ENCODE measurements around the gene FAM184A. TPM values are rescaled to one million over a fixed set of nuclear protein-coding genes. Genes with fewer than 3 reads are reported as not detected.
"Not testable (repeated sequence)": the region's sequence is repeated elsewhere in the genome, so short reads cannot be mapped to it uniquely, and the experiment has no call there.

Gene FAM184A, protein sequence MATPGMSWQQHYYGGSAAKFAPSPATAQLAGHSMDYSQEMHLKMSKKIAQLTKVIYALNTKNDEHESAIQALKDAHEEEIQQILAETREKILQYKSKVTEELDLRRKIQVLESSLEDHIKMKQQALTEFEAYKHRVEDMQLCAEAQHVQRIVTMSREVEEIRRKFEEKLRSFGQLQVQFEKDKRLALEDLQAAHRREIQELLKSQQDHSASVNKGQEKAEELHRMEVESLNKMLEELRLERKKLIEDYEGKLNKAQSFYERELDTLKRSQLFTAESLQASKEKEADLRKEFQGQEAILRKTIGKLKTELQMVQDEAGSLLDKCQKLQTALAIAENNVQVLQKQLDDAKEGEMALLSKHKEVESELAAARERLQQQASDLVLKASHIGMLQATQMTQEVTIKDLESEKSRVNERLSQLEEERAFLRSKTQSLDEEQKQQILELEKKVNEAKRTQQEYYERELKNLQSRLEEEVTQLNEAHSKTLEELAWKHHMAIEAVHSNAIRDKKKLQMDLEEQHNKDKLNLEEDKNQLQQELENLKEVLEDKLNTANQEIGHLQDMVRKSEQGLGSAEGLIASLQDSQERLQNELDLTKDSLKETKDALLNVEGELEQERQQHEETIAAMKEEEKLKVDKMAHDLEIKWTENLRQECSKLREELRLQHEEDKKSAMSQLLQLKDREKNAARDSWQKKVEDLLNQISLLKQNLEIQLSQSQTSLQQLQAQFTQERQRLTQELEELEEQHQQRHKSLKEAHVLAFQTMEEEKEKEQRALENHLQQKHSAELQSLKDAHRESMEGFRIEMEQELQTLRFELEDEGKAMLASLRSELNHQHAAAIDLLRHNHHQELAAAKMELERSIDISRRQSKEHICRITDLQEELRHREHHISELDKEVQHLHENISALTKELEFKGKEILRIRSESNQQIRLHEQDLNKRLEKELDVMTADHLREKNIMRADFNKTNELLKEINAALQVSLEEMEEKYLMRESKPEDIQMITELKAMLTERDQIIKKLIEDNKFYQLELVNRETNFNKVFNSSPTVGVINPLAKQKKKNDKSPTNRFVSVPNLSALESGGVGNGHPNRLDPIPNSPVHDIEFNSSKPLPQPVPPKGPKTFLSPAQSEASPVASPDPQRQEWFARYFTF
- total RNA-seq = 1 to 10 TPM; 3.7 to 6.0 TPM

DNA sequence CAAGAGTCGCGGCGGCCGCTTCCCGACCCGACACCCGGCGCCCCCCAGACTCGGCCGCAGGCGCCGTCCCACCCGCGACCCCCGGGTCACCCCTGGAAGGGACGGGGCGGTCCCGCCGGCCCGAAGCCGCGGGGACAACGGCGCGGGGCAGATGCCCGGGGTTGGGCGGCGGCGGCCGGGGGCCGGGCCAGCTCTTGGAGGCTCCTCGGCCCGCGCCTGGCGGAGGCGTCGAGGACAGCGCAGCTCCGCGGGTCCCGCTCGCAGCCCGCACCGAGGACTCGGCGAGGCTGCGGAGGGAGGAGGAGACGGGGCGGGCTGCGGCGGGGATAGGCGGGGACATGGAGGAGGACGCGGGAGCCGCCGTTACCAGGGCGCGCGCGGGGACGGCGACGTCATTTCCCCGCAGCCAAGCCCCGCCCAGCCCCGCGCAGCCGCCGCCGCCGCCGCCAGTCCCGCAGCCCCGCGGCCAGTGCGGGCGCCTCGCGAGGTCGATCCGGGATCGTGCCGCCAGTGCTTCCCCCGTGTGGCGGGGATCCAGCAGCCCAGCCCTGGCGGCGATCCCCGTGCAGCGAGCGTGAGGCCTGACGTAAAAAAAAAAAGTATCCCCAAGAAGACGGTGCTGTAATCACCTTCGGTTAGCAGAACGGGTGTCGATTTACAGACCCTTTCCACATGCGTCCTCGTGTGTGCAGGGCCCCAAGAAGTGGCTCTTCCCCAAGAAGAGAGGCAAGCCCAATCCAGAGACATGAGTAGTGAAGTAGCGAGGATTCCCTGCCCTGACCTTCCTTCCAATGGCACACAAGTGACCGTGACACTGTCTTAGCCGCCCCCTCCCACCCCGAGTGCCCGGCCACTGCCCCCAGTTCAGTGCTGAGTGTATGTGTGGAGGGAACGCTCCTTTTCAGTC lies at the start of gene FAM184A:
Gene FAM184A, minus strand, starts transcription at position 289 of the 907 bp plus-strand sequence. CDS start 365 bp downstream, outside the sequence.
- H3K9me3 Mint-ChIP-seq (ENCODE audit: low read depth) = peaks cover 4% of the 10 kb centered on the region
- H3K4me1 Mint-ChIP-seq = peaks cover 27% of the 10 kb centered on the region
- CTCF ChIA-PET = interaction anchor here (0.9 to 1.8 kb wide), 7 partner anchors 11 to 183 kb away, joined by 3 to 10 read pairs (median 4); partner anchors contain the start of gene MCM9
- peaks cover 12% of the 10 kb centered on the region for H3K36me3 Mint-ChIP-seq
- peak within 1 kb of the TSS; percentile 80 for H3K4me3 Mint-ChIP-seq
- peak within 1 kb of the TSS; percentile 79 for H3K27ac Mint-ChIP-seq
- DNase-seq = peak; percentile 73
- H3K27me3 Mint-ChIP-seq = peaks cover 21% of the 10 kb centered on the region
- peak; percentile 81 for ATAC-seq

DNA sequence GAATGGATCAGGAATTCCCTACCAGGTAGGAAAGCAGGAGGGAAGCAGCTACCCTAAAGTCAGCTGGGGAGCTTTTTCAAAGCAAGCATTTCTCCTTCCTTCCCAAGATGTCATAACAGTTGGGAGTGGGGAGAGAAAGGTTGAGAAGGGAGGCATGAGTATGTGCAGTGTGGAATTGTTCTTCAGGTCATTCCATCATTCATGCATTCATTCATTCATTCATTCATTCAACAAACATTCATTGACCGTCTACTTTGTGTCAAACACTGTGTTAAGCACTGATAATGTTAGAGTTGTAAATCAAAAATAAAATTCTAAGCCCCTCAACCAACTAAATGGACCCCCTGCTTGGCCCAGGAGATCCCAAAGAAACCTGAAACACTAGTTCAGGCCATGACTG lies 49.2 kb upstream of the FAM184A start:
- ATAC-seq = no peak
- H3K4me1 Mint-ChIP-seq = peaks cover 6% of the 10 kb centered on the region
- H3K4me3 Mint-ChIP-seq = no peak overlapping the region
- H3K9me3 Mint-ChIP-seq (ENCODE audit: low read depth) = no peaks in the 10 kb centered on the region
- CTCF ChIA-PET = no interaction called here
- no peak for DNase-seq
- no peak overlapping the region for H3K27ac Mint-ChIP-seq
- H3K36me3 Mint-ChIP-seq = no peaks in the 10 kb centered on the region
- H3K27me3 Mint-ChIP-seq = peaks cover 2% of the 10 kb centered on the region

DNA sequence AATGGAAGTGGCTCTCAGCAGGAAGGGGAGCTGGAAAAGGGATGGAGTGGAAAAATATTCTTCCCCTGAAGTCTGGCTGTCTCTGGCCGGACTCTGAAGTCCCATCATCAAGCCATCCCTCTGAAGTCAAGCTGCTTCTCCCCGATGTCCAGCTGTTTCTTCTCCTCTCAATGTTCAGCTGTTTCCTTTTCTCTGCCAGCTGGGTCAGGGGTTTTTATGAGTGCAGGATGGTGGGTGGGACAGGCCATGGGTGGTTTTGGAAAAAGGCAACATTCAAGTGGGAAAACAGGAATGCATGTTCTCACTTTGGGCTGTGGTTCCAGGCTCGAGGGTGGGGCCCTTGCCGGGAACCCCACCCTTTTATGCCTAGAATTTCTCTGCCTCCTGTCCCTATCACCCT lies 48.4 kb upstream of the FAM184A start:
- Mint-ChIP-seq H3K9me3 (ENCODE audit: low read depth) (no peaks in the 10 kb centered on the region), H3K4me3 (no peak overlapping the region), H3K4me1 (peaks cover 6% of the 10 kb centered on the region), H3K27me3 (peaks cover 2% of the 10 kb centered on the region), H3K36me3 (no peaks in the 10 kb centered on the region), H3K27ac (no peak overlapping the region)
- CTCF ChIA-PET = interaction anchor here (1.2 kb wide), 1 partner anchor 9 kb away, joined by 3 read pairs; no protein-coding TSS in a partner anchor
- DNase-seq = no peak
- ATAC-seq = no peak

DNA sequence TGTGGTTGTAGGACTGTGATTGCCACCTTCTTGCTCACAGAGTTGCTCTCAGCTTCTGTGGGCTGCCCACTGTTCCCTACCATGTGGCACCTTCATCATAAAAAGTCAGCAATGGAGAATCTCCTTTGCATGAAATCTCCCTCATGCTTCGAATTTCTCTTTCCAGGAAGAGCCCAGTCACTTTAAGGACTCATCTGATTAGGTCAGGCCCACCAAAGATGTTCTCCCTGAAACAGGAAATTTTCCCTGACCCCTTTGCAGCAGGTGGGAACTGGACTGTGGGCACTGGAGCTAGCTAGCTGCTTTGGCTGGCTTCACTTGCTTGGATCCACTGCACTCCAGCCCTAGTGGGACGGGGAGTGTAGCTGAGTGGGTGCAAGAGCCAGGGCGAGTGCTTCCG lies 47.7 kb upstream of the FAM184A start:
- Mint-ChIP-seq H3K36me3 (no peaks in the 10 kb centered on the region), H3K4me3 (no peak overlapping the region), H3K9me3 (ENCODE audit: low read depth) (no peaks in the 10 kb centered on the region), H3K27me3 (peaks cover 2% of the 10 kb centered on the region), H3K27ac (no peak overlapping the region), H3K4me1 (peaks cover 6% of the 10 kb centered on the region)
- DNase-seq (no peak), ATAC-seq (no peak)
- CTCF ChIA-PET = interaction anchor here (0.9 to 1.3 kb wide), 3 partner anchors 8 to 224 kb away, joined by 3 read pairs; no protein-coding TSS in a partner anchor

DNA sequence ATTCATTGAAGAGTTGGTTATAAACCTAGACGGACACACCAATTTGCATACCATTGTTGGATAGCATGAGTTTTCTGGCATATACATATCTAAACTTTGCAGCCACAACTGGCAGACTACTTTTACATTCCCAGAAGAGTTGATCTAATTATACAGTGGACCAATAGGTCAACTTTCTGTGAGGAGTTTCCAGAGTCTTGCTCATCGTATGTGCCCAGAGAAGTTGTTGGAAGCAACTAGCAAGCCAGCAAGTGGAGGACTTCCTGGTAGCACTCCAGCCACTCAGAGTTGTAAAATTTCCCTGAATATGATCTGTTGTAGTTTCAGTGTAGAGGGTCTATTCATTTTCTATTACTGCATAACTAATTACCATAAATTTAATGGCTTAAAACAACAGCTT lies 47.1 kb upstream of the FAM184A start:
- Mint-ChIP-seq H3K9me3 (ENCODE audit: low read depth) (no peaks in the 10 kb centered on the region), H3K36me3 (no peaks in the 10 kb centered on the region), H3K27me3 (peaks cover 2% of the 10 kb centered on the region), H3K4me1 (peaks cover 6% of the 10 kb centered on the region), H3K27ac (no peak overlapping the region), H3K4me3 (no peak overlapping the region)
- DNase-seq (no peak), ATAC-seq (no peak)
- CTCF ChIA-PET = interaction anchor here (0.6 to 1.3 kb wide), 3 partner anchors 27 to 225 kb away, joined by 3 read pairs; no protein-coding TSS in a partner anchor

DNA sequence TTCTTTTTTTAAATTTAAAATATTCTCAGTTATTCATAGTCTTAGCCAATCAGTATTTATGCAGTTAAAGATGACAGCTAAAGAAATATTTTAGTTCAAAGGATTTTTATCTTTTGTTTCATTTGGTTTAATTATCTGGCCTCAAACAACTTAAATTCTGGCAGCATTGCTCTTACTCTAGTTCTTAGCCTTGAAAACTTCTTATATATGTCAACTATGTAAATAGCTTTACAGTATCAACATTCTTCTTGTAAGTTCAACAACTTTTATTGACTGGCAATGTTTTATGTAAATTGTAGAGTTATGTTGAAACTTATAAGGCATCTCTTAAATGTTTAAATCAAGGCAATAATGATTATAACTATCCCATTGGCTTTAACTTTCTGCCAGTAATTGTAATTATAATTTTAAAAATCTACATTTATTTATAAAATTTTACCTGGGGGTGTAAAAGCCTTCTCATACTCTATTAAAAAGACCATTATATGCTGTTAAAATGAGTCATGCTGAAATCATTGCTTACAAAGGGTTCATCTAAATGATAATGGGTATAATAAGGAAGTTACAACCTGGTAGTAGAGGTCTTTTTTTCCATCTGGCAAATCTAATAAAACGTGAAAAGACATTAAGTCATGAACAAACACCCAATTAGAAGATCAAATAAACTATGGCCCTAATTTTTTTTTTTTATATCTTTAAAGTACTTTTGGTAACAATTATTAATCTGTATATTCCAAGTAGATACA lies 45.8 kb upstream of the FAM184A start:
- no peaks in the 10 kb centered on the region for H3K9me3 Mint-ChIP-seq (ENCODE audit: low read depth)
- DNase-seq (no peak), ATAC-seq (no peak)
- H3K36me3 Mint-ChIP-seq = no peaks in the 10 kb centered on the region
- no peak overlapping the region for H3K27ac Mint-ChIP-seq
- no peak overlapping the region for H3K4me3 Mint-ChIP-seq
- CTCF ChIA-PET = interaction anchor here (1.6 kb wide), 1 partner anchor 47 kb away, joined by 5 read pairs; no protein-coding TSS in a partner anchor
- peaks cover 10% of the 10 kb centered on the region for H3K27me3 Mint-ChIP-seq
- H3K4me1 Mint-ChIP-seq = peaks cover 3% of the 10 kb centered on the region

DNA sequence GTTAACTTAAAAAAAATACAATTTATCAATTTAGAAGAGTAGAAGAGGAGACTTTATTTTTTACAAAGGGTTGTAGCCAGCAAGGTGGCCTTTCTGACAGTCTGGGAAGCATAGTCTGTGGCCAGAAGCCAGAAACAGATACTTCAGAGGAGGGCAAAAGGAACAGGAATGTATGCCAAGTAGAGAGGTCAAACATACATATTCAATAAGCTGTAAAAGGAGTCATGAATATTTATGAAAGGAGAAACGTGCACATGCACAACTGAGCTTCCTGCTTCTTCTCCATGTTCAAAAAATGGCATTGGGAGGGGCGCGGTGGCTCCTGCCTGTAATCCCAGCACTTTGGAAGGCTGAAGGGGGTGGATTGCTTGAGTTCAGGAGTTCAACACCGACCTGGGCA lies 43.9 kb upstream of the FAM184A start:
- CTCF ChIA-PET = interaction anchor here (0.6 to 1.1 kb wide), 2 partner anchors 10 to 224 kb away, joined by 3 to 4 read pairs; no protein-coding TSS in a partner anchor

DNA sequence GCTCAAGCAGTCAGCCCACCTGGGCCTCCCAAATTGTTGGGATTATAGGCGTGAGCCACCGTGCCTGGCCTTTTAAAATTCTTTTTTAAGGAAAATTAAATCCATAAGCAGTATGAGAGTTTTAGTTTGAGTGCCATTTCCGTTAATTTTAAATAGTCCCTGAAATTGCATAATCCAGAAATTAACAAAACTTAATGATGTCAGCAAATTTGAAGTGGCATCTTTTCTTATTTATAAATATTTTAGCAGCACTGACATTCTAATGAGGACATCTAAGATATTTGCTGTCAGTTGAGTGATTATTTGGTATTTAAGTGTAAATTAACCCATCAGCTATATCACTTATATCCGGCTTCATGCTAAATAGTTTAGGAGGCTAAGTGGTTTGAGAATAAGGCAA lies 42.9 kb upstream of the FAM184A start:
- CTCF ChIA-PET = interaction anchor here (1.3 kb wide), 1 partner anchor 10 kb away, joined by 3 read pairs; no protein-coding TSS in a partner anchor
- no peaks in the 10 kb centered on the region for H3K36me3 Mint-ChIP-seq
- ATAC-seq = no peak
- H3K27me3 Mint-ChIP-seq = peaks cover 13% of the 10 kb centered on the region
- no peaks in the 10 kb centered on the region for H3K4me1 Mint-ChIP-seq
- H3K4me3 Mint-ChIP-seq = no peak overlapping the region
- H3K27ac Mint-ChIP-seq = no peak overlapping the region
- no peaks in the 10 kb centered on the region for H3K9me3 Mint-ChIP-seq (ENCODE audit: low read depth)
- DNase-seq = no peak

More for the DNA sequence above, 43.9 kb upstream of the FAM184A start:
- no peak for DNase-seq
- ATAC-seq = no peak
- H3K9me3 Mint-ChIP-seq (ENCODE audit: low read depth) = no peaks in the 10 kb centered on the region
- no peak overlapping the region for H3K27ac Mint-ChIP-seq
- no peak overlapping the region for H3K4me3 Mint-ChIP-seq
- peaks cover 13% of the 10 kb centered on the region for H3K27me3 Mint-ChIP-seq
- no peaks in the 10 kb centered on the region for H3K36me3 Mint-ChIP-seq
- H3K4me1 Mint-ChIP-seq = no peaks in the 10 kb centered on the region

DNA sequence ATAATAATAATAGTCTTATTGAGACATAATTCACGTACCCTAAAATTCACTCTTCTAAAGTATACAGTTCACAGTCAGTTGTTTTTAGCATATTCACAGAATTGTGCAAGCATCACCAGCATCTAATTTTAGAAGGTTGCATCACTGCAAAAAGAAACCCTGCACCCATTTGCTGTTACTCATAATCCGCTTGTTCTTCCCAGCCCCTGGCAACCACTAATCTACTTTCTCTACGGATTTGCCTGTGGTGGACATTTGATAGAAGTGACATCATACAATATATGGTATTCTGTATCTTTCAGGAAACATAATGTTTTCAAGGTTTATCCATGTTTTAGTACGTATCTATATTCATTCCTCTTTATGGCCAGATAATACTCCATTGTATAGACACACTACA lies 41.5 kb upstream of the FAM184A start:
- CTCF ChIA-PET = interaction anchor here (0.7 kb wide), 1 partner anchor 42 kb away, joined by 3 read pairs; no protein-coding TSS in a partner anchor
- H3K27ac Mint-ChIP-seq = no peak overlapping the region
- H3K27me3 Mint-ChIP-seq = peaks cover 13% of the 10 kb centered on the region
- no peaks in the 10 kb centered on the region for H3K4me1 Mint-ChIP-seq
- H3K4me3 Mint-ChIP-seq = no peak overlapping the region
- no peak for ATAC-seq
- H3K36me3 Mint-ChIP-seq = no peaks in the 10 kb centered on the region
- DNase-seq = no peak
- H3K9me3 Mint-ChIP-seq (ENCODE audit: low read depth) = no peaks in the 10 kb centered on the region

DNA sequence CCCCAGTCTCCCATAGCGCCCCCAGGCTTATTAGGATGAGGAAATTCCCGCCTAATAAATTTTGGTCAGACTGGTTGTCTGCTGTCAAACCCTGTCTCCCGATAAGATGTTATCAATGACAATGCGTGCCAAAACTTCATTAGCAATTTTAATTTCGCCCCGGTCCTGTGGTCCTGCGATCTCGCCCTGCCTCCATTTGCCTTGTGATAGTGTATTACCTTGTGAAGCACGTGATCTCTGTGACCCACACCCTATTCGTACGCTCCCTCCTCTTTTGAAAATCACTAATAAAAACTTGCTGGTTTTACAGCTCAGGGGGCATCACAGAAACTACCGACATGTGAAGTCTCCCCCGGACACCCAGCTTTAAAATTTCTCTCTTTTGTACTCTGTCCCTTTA lies 40.6 kb upstream of the FAM184A start:
- H3K36me3 Mint-ChIP-seq; H3K9me3 Mint-ChIP-seq (ENCODE audit: low read depth); CTCF ChIA-PET; H3K4me3 Mint-ChIP-seq; ATAC-seq; DNase-seq; H3K27ac Mint-ChIP-seq; H3K4me1 Mint-ChIP-seq: not testable (repeated sequence)
- H3K27me3 Mint-ChIP-seq = peaks cover 13% of the 10 kb centered on the region

DNA sequence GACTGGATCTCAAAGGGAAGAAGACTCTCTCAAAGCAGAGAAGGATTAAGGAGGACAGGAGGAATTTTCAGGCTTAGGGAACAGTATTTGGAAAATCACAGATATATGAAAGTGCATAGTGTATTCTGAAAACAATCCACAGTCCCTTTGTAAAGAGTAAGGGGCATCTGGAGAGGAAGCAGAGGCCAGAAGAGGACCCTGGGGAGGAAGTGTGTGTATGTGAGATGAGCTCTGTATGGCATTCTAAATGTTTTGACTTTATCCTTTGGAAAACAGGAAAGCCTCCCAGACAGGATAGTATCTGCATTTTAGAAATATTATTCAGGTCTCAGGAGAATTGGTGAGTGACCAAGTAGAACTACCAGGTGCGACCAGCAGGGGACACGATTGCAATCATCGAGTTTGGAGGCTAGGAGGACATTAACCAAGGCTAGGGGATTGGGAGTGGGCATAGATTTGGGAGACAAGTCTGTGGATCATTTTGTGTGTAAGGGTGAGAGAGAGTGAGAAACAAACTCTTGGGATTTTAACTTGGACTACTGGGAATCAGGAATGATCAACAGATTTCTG lies 38.3 kb upstream of the FAM184A start:
- H3K36me3 Mint-ChIP-seq = no peaks in the 10 kb centered on the region
- no peak overlapping the region for H3K4me3 Mint-ChIP-seq
- peaks cover 13% of the 10 kb centered on the region for H3K27me3 Mint-ChIP-seq
- ATAC-seq = no peak
- no peak overlapping the region for H3K27ac Mint-ChIP-seq
- CTCF ChIA-PET = no interaction called here
- no peak for DNase-seq
- no peaks in the 10 kb centered on the region for H3K9me3 Mint-ChIP-seq (ENCODE audit: low read depth)
- peaks cover 8% of the 10 kb centered on the region for H3K4me1 Mint-ChIP-seq
